ENCODE results near the gene LYPD5.

Gene LYPD5

DNA sequence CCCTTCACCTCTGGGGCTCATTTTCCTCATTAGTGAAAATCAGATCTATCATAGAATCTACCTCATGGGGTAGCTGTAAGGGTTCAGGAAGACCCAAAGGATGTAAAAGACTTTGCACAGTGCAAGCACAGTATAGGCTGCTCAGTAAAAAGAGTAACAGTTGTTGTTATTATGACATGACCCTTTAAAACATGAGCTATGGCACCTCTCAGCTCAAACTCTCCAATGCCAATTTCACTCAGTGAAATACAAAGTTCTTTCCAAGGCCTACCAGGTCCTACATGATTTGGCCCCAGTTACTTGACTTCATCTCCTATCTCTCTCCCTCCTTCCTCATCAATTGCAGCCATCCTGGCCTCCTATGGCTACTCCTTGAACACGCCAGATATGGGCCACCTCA, 52.3 kb downstream of the LYPD5 start:
- DNase-seq = no peak

DNA sequence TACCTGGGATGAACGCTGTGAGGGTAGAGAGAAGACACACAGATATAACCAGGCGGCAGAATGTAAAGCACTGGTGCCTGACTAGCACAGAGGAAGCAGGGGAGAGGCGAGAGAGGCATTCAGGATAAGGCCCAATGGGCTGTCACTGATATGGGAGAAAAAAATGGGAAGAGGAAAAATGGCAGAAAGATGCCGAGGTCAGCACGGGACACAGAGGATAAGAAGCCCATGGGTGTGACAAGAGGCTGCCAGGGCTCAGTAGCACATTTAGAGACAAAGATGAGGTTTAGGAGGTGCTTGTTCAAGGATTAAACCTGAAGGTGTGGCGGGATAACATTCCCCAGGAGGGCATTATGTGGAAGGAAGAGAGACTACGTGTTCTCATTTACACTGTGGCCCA, 53.1 kb downstream of the LYPD5 start:
- DNase-seq = no peak

DNA sequence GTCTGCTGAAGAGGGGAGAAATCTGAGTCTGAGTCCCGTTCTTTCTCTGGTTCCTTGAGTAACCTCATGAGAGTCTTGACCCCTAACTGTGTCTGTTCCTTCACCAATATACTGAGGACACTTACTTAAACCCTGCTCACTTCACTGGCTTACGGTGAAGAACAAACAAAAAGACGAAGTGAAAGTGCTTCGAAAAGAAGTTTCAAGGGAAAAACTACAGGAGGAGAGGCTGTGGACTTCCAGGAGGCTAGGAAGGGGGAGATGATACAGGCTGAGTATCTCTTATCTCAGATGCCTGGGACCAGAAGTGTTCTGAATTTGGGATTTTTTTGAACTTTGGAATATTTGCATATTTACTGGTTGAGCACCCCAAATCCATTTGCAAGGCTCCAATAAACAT, 53.6 kb downstream of the LYPD5 start:
- no peak for DNase-seq

DNA sequence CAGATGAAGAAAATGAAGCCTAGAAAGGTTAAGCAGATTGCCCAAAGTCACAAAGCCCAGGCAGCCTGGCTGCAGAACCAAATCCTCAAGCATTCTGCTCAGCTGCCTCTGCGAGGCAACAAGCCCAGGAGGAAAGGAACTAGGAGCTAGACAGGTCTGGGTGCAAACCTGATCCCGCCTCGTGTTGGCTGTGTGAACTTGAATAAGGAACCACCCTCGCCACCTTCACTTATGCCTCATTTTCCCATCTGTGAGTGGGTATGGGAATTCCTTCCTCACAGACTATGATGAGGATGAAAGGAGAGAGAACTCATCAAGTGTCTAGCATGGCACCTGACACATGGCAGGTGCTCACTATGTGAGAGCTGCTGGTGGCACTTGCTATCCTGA, 54.0 kb downstream of the LYPD5 start:
- no peak for DNase-seq

DNA sequence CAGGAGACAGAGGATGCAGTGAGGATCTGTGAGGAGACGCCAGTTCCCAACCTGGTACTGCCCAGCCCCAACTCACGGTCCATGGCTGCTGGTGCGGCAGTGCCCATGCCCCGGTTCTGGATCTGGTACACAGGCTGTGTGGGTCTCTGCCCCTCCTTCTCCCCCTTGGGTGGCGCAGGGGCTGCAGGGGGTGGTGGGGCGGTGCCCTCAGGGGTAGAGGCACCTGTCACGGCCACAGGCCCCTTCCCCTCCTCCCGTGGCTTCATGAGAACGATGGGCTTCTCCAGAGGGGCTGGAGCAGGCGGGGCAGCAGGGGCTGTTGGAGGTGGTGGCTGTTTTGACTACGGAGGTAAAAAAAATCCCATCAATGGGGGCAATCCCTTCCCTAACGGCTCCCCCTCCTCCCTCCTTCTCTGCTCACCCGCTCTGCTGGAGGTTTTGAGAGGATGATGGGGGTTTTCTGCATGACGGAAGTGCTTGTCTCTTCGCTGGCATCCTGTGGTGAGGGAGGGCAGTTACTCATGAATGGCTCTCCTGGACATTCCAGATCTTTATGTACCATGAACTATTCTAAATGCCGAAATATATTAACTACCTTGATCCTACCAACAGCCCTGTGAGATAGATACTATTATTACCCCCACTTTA, 54.6 kb downstream of the LYPD5 start:
- no peak for DNase-seq
